A172 (cell line): ENCODE measurements around the gene ABTB2. TPM values are rescaled to one million over a fixed set of nuclear protein-coding genes. Genes with fewer than 3 reads are reported as not detected.

Experiments
- DNase-seq: peaks from one replicate; pipeline ENCODE4 v3.0.0-alpha.2; 2015; ENCODE audit warnings: low spot score
- total RNA-seq: library from RNA; depleted of rRNA; stranded (reverse); fragments of >200 nt; shearing (Covaris generic); gene quantifications from 2 replicates; pipeline ENCODE4 v1.2.3, GENCODE V29; 2014

The ABTB2 gene
- total RNA-seq, 1 experiment from 2014 or later: 0.93 TPM

DNA sequence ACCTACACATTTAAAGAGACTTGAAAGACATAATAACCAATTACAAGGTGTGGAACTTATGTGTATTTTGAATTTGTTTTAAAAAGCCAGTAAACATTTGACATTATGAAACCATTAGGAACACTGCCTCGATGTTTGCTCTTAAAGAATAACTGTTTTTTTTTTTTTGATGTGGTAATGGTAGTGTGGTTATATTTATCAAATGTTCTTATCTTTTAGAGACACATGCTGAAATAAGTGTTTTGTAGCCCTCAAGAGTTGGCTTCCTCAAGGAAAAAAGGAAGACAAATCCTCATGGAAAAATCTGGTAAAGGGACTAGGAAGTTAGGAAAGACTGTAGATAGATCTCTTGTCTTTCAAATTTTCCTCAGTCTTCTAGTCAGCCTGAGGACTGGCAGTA, 2.2 kb upstream of the ABTB2 start:
- DNase-seq: no peak

DNA sequence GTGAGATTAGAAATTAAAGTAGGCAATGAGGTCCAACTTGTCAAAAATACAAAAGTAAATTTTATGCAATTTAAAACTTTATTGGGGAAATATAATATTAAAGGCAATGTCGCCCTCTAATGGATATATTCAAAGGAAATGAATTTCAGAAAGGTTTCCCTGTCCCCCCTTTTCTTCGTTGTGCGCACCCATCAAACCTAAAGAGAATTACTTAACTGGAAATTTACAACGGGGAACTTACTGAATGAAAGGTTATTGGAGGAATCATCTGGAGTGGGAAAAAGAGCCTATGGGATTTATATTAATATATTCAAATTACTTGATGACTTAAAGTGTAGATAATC, 1.7 kb upstream of the ABTB2 start:
- DNase-seq: no peak

DNA sequence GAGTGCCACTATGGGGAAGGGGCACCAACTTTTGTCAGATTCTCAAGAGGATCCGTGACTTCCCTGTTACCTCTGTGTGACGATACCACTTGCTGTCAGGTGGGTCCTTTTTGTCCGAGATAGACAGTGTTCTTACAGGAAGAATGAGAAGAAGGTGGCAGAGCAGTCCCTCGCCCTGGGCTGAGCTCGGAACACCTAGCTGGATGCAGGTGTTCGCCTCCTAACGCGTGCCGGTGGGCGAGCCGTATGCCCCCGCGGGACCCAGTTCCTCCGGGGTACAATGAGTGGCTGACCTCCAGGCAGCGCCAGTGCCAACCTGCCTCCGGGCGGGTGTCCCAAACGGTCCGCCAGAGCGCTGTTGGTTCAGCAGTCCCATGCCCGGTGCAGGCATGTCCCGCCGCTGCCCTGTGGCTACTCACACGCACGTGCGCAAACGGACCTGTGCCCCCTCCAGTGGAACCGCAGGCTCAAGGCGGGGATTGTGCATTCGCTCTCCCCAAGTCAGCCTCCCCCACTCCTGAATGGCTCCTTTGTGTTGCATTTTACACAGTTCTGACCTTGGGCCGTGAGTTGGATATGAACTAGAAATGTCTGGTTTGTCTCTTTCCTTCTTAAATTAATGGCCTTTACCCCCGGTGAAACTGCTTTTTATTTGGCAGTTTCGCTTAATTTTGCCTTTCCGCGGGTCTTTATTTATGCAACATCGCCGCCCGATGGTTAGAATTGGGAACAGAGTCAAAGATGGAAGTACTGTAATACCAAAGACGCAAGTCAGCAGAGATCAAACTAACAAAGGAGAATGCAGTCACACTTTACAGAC, 1.1 kb upstream of the ABTB2 start:
- peak; percentile 65 for DNase-seq

DNA sequence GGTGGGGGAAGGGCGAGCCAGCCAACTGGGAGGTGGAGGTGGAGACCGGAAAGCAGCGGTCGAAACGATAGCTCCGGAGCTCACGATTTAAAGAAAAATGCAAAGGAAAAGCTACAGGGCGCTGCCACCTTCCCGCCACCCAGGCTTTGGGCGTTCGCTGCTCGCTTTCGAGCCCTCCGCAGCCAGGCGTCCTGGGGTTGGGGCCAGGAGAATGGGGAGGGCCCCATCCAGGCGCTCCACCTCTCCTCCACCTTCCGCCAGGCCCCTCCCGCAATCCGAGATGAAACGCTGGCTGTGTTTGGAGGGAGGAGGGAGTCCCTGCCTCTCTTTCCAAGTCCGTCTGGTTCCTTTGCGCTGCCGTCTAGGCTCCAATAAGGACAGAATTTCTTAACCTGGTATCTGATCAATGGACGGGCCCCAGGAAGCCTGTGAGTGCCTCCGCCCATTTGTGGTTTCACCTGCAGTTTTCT, 483 bp upstream of the ABTB2 start:
- peak; percentile 57 for DNase-seq

DNA sequence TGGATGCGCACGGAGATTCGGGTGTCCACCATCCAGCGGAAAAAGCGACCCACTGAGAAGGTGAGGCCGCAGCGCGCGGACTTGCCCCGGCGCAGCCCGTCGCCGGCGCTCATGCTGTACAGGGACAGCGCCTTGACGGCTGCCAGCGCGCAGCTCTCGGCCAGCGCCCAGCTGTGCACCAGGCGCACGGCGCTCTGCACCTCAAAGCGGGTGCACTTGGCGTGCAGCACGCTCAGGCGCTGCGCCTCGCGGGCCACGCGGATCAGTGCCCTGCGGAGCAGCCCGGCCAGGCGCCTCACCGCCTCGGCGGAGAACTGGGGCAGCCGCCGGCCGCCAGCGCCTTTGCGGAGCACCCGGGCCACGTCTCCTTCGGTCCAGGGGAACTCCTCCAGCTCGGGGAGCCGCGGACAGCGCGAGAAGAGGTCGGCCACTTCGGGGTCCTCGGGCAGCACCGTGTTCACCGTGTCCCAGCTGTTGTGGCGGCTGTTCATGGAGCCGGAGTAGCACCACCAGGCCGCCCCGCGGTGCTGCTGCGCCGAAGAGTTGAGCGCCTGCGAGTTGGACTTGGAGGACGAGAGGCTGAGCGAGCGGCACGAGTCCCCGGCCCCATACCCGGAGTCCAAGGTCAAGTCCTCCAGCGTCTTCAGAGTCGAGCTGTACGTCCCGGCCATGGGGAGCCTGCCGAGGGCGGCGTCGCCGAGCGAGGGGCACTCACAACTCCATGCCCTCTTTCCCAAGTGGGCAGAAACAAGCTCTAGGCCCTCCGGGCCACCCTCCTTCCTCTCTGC, 703 bp downstream of the ABTB2 start:
- peak; percentile 38 for DNase-seq

DNA sequence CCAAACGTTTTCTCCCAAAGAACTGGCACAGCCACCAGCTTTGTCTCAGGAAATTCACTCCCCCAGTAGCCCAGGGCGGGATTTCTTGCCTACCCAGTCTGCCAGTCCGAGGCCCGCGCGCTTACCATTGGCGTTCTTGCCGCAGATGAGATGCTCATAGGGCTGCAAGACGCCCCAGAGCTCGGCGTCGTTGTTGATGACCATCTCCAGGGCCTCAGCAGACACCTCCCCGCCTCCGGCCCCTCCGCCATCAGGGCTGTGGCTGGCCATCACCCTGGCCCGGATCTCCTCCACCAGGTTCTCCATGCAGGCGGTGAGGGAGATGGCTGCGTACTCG, 1.3 kb downstream of the ABTB2 start:
- no peak for DNase-seq

DNA sequence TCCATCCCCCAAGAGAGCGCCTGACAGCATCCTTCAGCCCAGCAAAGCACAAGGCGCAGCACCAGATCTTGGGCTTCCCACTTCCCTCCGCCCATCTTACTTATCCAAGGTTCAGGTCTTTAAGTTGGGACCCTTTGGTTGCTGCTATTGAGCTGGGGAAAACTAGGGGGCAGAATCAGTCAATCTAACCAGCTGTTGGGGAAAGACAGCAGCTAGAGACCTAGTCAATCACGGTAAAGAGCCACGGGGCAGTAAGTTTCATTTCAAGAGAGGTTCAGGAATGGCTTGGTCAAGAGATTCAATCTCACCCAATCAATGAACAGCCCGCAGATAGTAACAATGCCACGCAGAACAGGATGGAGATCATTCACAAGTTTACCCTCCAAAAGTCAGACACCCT, 1.7 kb downstream of the ABTB2 start:
- DNase-seq: no peak

DNA sequence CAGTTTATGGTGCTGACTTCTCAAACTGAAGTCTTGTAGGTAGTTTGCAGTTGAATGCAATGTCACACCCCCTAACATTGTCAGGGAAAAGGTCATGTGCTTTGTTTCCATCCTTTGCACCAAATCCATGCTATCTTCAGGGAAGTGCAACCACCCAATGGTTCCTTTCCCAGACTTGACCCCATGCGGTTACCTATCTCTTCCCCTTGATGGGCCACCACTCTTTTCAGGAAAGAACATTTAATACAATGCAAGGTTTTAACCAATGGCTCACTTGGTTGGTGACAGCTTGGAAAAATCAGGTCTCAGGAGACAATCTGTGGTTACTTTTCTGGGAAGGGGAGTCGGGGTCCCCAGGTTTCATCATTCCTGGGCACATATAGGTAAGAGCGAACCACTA, 2.1 kb downstream of the ABTB2 start:
- no peak for DNase-seq

DNA sequence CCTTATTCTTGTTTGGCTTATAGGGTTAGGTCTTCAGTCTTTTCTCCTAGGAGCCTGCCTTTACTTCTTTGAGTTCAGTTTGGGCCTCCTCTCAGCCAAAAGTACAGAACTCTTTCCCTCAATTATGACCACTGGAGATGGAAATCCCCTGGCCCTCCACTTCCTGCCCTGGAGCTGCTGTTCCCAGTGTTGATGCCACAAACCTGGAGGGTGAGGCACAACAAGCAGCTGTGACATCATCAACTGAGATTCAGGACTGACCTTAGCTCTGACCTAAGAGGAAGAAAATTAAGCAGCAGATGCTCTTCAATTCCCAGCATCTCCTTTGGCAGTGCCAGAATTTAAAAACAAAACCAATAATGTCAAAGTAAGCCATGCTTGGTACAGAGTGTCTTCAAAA, 3.0 kb downstream of the ABTB2 start:
- peak; percentile 60 for DNase-seq

DNA sequence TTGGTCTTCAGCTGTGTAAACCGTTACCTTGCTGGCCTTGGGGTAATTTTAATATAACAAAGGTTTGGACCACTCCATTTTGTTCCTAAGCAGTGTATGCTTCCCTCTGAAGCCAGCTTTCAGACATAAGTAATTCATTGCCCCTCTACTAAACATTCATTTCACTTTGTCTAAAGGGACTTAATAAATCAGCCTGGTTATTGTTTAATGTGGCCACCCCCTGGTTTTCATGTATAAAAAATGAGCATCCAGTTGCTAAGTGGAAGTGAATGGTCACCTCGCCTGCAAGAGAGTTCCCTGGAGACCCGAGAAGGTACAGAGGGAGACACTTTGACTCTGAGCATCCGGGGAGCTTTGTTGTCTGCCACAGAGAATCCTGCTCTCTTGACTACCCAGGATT, 3.9 kb downstream of the ABTB2 start:
- no peak for DNase-seq

DNA sequence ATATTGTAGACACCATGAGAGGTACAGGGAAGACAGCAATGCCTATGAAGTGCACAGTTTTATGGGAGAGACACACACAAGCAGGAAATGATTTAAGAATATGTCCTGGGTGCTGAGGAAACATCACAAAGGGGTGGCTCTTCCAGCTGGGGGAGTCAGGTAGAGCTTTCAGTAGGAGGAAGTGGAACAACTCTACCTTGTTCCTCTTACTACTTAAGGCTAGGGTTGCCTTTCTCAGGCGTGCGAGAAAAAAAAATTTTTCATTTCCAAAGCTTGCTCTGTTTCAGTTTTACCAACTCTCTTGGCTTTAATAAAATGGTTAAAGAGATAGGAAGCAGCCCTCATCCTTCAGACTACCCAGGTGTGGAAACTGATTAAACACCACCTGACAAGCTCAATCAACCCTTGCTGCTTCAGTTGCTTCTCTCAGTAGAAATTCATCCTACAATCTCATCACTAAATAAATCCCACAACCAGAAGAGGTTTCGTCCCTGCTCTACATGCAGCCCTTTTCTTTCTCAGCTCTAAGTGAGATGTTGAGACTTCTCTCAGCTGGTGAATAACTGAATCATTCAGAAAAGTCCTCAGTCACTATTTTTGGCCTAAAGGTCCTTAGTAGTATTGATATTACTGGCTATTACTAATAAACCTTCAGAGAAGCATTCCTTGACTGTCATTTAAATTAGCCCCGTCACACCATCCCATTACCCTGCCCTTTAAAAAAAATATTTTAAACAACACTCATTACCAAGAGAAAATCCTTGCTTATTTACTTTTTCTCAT, 5.9 kb downstream of the ABTB2 start:
- no peak for DNase-seq

DNA sequence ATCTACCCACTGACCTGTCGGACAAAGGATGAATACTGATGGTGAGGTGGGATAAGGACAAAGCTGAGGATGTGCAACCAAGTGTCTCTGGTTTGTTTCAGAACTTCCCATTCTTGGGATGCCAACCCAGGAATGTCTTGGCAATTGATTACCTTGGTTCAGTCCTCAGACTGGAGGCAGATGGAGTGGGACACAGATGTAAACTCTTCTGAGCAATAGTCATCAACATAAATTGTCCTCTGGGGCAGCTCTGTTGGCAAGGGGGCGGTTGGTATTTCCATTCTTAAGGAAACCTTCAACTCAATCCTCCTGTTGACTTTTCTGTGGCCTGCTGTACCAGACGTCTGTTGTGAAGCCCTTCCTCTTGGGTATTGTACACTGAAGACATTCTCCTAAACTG, 6.8 kb downstream of the ABTB2 start:
- no peak for DNase-seq

DNA sequence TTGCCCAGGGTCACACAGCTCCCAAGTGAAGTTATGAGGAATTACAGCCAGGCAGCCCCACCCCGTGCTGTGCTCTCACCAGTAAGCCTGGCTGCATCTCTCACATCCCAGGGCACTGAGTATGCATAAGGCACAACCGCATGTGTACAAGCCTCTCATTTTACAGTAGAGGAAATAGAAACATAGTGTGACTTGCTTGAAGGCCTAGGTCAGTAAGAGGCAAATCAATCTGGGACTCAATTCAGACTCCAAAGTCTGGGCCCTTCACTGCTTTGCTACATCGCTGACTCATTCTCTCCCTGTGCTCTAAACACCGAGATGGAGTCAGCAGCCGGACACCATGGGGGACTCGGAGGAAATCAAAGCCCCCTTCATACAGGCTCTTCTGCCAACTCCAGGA, 7.9 kb downstream of the ABTB2 start:
- no peak for DNase-seq

DNA sequence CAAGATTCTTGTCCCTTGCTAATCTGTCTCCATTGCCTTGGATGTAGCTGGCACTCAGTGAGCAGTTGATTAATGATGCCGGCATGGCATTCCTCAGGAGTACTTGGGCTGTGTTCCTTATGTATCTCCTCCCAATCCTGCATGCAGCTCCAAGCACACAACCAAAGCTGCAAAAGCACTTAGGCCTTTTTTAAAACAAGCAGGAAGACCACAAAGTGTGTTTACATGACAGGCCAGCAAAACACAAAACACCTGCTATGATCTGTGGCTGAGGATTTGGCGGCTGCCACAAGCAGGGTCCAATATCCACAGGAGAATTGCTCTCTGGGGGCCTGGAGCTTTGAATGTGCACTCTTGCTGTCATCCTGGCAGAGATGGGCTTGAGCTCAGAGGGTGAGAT, 8.9 kb downstream of the ABTB2 start:
- DNase-seq: no peak

DNA sequence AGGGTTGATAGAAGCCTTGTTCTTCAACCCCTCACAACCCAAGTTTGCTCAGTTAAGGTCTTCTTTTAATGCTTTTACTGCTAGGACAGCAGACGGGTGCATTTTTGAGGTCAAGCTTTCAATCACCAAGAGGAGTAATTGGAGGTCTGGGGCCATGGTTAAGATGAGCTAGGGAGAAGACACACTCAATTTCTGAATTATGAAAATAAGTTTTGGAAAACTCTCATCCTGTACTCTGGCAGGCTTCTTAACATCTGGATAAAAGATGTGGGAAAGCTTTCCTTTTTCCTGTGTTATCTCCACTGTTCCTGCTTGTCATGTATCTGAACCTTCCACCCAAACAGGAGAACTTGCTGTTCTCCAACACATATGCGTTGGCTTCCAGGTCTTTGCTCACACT, 9.7 kb downstream of the ABTB2 start:
- DNase-seq: no peak

DNA sequence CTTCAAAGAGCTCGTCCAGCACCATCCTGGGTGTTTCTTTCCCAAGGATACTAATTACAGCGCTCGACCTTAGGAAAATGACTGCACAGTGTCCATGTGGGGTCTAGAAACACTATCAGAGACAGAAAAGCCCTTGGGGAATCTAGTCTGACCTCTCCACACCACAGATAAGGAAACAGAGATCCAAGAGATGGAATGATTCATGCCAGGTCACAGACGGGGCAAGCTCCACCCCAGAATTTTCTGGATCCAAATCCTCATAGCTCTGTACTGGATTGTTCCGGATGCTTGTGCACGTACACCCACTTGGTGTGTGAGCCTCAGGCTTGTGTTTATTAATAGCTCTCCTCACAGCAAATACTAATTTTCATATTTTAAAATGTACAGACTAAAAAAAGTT, 11.3 kb downstream of the ABTB2 start:
- peak; percentile 77 for DNase-seq

DNA sequence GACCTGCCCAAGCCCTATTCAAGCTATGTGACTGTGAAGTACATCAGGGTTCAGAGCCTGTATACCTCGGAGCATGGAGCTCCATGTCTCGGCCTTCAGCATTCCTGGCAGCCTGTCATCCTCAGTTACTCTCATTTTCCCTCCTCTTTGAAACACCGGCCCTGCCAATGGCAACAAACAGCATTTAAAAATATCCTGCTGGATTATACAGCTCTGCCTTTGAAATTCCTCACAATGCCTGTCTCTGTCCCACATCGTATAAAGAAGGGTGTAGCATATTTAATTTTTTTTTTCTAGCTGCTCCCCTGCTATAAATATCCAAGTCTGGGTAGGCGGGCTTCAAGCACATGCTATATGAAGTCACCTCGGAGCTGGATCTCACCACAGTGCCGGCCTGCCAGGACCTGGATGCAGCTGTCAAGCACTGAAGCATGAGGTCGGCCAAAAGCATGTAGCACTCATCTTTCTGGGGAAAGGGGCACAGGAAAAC, 11.8 kb downstream of the ABTB2 start:
- peak; percentile 22 for DNase-seq

DNA sequence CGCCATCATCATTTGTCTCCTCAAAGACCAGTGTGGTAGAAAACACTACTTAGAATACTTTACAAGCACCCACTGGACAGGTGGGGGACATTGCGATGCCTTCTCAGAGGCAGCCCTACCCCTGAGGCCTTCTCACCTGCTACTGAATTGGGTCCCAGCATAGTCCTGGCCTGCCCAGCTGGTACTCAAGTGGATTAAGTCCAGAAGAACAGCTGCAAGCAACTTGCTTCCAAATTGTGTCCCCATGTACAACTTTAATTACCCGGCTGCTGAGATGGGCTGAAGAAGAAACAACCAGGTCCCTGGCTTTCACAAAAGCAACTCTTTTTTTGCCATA, 12.3 kb downstream of the ABTB2 start:
- DNase-seq: no peak

DNA sequence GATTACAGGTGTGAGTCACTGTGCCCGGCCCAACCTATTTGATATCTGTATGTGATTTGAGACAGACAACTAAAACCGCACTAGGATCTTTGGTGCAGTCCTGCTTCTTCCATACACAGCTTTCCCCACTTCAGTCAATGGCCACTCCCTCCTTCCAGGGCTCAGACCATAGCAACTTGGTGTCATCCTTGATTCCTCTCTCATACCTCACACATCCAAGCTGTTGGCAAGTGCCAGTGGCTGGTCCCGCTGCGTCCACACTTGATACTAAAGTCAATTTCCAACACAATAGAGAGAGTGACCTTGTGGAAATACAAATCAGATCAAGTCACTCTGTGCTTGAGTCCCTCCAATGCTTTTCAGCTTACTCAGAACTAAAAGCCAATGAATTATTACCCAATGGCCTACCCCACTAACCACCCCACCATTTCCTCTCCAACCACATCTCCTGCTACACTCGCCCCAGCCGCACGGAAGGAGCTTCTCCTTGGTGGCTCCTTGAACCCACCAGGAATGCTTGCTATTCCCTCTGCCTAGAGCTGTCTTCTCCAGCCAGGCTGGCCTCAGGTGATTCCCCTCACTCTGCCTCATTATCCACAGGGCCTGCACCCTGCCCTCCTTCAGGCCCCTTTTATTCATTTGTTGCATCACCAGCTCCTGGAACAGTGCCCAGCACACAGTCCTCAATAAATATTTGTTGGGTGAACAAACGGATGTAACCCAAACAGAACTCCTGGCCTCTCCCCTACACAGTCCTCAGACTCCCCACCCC, 12.9 kb downstream of the ABTB2 start:
- DNase-seq: peak; percentile 93

DNA sequence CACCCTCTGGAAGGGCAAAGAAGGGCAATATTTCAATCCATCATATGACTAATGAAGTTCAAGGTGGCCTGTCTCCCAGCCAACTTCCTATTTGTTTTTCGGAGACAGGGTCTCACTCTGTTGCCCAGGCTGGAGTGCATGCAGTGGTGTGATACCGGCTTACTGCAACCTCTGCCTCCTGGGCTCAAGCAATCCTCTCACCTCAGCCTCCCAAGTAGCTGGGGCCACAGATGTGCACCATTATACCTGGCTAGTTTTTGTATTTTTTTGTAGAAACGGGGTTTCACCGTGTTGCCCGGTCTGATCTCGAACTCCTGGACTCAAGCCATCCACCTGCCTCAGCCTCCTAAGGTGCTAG, 13.4 kb downstream of the ABTB2 start:
- DNase-seq: no peak

DNA sequence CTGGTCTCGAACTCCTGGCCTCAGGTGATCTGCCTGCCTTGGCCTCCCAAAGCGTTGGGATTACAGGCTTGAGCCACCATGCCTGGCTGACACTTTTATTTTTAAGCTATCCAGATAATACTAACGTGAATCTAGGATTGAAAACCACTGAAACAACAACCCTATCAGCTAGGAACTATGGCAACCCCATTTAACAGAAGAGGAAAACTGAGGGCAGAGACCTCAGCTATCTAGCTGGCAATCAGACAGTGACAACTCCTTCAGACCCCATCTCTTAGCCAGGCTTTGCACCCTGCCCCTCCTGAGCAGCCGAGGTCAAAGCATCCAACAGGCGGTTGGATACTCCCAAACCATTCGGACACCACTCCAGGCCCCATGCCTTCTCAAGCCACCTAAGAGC, 14.1 kb downstream of the ABTB2 start:
- no peak for DNase-seq

DNA sequence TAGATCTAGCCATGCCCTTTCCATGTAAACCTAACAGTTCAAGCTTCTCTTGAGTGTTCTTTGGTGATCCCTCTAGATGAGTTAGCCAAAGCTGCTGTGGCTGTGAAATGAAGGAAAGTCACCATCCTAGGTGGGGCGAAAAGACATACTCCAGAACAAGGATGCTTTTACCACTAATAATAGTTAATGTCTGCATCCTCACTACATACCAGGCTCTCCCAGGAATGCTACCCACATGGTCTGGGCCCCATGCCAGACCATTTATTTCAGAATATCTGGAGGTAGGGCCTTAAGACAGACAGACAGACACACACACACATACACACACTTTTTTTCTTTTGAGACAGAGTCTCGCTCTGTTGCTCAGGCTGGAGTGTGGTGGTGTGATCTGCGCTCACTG, 14.7 kb downstream of the ABTB2 start:
- DNase-seq: peak; percentile 79
